ENCODE measurements around the gene CCDC102B.

DNA sequence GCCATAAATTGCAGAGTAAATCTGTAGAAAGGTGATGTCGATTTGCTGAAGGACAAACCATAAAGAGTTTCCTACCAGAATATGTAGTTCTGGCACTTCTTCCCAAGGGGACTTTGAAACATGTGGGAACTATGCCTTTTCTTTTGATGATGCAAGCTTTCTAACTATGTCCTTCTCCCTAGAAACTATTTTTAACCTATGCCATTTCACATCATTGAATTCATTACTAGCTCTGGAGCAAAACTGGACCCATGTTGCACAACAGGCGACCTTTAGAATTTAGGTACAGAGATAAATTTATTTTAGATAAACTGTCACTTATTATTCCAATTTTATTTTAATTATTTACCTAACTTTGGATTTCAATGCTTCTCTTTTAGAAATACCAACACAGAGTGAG lies 186.5 kb downstream of the CCDC102B start:
- TF ChIP-seq, protein P1, sequence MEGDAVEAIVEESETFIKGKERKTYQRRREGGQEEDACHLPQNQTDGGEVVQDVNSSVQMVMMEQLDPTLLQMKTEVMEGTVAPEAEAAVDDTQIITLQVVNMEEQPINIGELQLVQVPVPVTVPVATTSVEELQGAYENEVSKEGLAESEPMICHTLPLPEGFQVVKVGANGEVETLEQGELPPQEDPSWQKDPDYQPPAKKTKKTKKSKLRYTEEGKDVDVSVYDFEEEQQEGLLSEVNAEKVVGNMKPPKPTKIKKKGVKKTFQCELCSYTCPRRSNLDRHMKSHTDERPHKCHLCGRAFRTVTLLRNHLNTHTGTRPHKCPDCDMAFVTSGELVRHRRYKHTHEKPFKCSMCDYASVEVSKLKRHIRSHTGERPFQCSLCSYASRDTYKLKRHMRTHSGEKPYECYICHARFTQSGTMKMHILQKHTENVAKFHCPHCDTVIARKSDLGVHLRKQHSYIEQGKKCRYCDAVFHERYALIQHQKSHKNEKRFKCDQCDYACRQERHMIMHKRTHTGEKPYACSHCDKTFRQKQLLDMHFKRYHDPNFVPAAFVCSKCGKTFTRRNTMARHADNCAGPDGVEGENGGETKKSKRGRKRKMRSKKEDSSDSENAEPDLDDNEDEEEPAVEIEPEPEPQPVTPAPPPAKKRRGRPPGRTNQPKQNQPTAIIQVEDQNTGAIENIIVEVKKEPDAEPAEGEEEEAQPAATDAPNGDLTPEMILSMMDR (IDR thresholded peaks at IDR 0.05; ENCODE audit: insufficient read depth, low read length), result no peak
- no peak for TF ChIP-seq POLR2AphosphoS5 (IDR thresholded peaks at IDR 0.05; ENCODE audit: low read depth)
